ENCODE measurements around the gene ACTN3.

ACTN3 gene

DNA sequence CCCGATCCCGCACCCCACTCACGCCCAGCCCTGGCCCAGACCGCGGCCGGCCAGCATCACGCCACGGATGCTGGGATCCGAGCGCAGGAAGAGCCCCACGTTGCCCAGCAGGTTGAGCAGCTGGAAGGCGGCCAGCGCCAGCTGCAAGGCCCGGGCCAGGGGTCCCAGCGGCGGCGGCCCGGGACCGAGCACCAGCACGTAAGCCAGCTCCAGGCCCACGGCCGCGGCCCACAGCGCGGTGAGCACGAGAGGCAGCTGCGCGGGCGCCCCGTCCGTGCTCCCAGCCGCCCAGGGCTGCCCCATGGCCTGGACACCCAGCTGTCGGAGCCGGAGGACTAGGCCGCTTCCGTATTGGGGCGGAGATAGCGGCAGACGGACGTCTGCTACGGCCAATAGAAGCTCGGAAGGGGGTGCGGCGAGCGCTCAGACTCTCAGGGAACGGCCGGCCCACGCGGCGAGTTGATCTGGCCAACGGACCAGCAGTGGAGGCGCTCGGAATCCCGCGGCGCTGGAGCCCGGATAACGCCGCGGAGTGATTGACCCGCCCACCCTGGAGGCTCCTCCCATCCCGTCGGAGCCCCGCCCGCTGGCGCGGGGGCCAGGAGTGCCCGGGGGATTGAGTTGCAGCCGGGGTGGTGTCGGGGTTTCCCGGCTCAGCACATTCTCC, 869 bp upstream of the ACTN3 start, which contains the start of gene ZDHHC24:
ZDHHC24 (minus strand) TSS at position 348 of the 667 bp plus-strand sequence; CDS start at position 303, 45 bp downstream.
- peak; percentile 91 for DNase-seq

GRCh38 chr11:66546966-66547661, 411 bp downstream of the ACTN3 start:
- DNase-seq: no peak

DNA sequence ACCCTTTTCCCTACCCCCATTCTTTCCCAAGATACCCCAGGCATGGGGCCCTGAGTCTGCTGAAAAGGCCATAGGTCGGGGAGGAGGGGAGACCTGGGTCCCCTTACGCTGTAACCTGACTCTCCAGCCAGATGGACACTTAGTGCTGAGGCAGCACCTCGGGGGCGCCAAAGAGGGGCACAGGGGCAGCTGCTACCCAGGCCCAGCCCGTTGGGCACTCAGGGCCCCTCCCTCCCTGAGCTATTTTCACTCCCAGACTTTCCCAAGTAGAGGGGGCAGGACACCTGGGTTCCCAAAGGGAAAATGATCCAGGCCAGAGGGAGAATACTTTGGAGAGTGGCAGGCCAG, 933 bp downstream of the ACTN3 start:
- no peak for DNase-seq

GRCh38 chr11:66548041-66548440, 1.3 kb downstream of the ACTN3 start:
- DNase-seq: no peak

GRCh38 chr11:66548774-66549630, 2.3 kb downstream of the ACTN3 start:
- no peak for DNase-seq

DNA sequence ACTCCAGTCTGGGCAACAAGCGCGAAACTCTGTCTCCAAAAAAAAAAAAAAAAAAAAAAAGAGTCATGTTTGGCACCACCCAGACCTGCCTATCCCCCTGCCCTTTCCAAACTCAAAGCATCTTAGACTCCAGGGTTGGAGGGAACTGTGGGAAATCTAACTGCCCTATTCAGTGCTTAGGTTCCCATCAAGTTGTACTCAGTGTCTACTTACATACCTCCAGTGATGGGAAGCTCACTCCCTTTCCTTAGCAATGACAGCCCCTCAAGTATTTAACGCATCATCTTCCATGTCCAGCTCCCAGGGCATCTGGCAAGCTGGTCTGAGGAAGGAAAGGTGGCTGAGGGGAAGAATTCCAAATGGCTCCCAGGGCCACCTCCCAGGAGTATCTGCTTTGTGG, 3.0 kb downstream of the ACTN3 start:
- DNase-seq: no peak

GRCh38 chr11:66550887-66551286, 4.2 kb downstream of the ACTN3 start:
- no peak for DNase-seq

- no peak for DNase-seq
Observed at GRCh38 chr11:66554602-66555001, 7.9 kb downstream of the ACTN3 start.

DNA sequence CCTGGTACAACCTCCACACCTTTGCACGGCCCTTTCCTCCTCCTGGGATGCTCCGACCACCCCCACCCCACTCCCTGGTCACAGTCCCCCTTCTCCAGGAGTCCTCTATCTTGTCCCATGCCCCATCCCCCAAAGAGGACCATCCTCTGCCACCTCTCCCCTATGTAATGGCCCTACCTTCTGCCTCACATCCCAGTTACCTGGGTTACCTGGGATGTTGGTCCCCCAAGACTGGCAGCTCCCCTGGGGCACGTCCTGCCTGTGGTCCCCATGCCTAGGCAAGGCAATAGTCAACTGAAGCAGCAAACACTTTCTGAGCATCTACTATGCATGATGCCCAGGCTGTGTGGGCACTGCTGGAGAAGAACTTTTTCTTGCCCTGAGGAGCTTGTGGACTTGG, 8.7 kb downstream of the ACTN3 start:
- DNase-seq: no peak

- DNase-seq: no peak
Observed at GRCh38 chr11:66556086-66556485, 9.4 kb downstream of the ACTN3 start.

GRCh38 chr11:66557733-66558326, 11.1 kb downstream of the ACTN3 start:
- no peak for DNase-seq

DNA sequence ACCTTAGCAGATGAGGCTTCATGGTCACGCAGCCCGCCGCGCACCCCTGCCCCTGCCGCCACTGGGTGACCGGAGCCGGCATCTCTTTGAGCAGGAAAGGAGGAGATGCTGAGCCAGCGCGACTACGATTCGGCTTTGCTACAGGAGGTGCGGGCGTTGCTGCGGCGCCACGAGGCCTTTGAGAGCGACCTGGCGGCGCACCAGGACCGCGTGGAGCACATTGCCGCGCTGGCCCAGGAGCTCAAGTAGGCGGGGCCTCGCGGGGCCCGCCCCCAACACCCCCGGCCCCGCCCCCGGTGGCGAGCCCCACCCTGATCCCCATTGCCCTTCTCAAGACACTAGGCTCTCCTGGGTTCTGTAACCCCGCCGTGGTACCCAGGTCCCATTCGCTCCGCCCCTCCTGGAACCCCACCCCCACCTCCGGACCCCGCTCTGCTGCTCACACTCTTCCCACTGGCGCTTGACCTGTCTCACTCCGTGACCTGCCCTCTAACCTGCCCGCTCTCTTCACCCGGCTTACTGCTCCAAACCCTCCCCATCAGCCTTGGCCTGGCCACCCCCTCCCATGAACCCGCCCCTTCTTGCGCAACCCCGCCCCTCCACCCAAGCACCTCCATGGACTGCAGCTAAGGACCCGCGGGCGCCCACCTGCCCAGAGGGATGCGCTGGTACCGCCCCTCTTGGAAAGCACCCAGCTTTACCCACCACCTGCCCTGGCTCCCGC, 12.6 kb downstream of the ACTN3 start:
- DNase-seq: no peak

DNA sequence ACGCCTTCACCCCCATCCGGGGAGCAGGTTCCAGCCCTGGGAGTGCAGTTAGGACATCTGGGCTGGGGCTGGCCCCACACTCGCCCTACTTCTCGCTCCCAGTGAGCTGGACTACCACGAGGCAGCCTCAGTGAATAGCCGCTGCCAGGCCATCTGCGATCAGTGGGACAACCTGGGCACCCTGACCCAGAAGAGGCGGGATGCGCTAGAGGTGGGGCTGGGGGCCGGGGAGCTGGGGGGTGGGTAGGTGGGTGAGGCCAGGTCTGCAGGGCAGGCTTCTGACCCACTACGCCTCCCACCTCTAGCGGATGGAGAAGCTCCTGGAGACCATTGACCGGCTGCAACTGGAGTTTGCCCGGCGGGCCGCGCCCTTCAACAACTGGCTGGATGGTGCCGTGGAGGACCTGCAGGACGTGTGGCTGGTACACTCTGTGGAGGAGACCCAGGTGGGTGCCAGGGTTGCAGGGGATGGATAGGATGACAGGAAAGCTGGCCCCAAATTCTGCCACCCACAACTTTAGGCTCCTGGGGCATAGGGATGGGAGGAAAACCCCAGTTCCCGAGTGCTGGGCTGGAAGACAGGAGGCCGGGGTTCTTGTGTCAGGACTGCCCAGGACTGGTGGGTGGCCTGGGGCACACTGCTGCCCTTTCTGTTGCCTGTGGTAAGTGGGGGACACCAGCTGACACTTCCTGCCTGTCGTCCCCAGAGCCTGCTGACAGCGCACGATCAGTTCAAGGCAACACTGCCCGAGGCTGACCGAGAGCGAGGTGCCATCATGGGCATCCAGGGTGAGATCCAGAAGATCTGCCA, 13.4 kb downstream of the ACTN3 start:
- no peak for DNase-seq

DNA sequence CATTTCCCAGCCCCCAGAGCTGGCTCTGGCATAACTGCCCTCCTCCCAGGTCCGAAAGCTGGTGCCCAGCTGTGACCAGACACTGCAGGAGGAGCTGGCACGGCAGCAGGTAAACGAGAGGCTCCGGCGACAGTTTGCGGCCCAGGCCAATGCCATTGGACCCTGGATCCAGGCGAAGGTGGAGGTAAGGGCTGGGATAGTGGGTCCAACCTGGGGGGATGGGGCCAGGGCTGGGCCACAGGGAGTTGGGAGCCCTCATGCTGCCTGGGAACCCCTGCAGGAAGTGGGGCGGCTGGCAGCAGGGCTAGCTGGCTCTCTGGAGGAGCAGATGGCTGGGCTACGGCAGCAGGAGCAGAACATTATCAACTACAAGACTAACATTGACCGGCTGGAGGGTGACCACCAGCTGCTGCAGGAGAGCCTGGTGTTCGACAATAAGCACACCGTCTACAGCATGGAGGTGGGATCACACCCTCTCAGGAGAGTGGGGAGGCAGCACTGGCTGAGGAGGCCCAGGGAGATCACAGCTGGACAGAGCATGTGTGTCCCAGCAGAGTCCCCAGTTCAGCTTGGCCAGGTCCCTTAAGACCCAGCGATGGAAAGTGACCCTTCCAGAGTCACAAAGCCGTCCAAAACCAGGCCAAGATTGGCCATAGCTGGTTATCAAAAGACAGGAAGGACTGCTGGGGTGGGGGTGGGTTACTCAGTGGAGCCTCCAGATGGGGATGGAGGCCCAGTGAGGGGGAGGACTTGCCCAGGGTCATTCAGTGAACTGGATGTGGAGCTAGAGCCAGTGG, 14.7 kb downstream of the ACTN3 start:
- DNase-seq: no peak

GRCh38 chr11:66561975-66562248, 15.2 kb downstream of the ACTN3 start:
- no peak for DNase-seq

- DNase-seq: no peak
Observed at GRCh38 chr11:66562275-66562674, 15.6 kb downstream of the ACTN3 start.

GRCh38 chr11:66562907-66563583, 16.3 kb downstream of the ACTN3 start:
- DNase-seq: no peak

- DNase-seq: no peak
Observed at GRCh38 chr11:66563832-66564231, 17.1 kb downstream of the ACTN3 start.

GRCh38 chr11:66564538-66564937, 17.8 kb downstream of the ACTN3 start:
- no peak for DNase-seq

DNA sequence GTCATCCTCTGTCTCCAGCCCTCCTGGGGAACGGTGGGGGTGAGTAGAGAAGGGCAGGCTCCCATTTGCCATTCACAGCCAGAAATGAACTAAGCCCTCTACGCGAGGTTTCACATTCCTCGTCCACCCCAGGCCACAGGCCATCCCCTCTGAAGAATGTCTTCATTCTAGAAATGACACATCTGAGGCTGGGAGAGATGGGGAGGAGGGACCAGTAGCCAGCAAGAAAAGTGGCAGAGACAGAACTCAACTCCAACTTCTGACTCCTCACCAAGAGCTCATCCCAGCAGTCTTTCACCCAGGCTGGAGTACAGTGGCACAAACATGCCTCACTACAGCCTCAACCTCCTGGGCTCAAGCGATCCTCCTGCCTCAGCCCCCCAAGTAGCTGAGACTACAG, 18.3 kb downstream of the ACTN3 start:
- no peak for DNase-seq

DNA sequence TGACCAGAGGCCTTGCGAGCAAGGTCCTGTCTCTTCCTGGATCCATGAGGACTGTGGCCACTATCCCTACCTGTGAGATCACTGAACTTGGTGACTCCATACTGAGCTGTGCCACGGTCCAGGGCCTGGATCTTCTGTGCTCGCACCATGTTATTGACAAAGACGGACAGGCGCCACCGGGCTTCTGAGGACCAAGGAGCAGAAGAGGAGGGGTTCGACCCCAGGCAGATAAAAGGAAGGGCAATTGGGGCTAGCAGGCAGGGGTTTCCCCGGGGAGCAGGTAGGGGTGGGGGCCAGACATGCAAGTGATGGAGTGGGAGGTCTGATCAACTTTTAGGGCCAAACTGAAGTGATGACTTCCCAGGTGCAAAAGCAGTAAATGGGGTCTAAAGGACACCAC, 19.5 kb downstream of the ACTN3 start:
- DNase-seq: no peak

Data from kidney glomerular epithelial cell (primary cell).